Gastrocnemius medialis (tissue), 4 donors: ENCODE measurements around the gene GPC4.

Experiments used
- CTCF ChIP-seq, 5 experiments: fragments of 450-650 bp in 3 of 5; fragments of 200-600 bp in 2 of 5; sonication (generic) in 2 of 5; IDR thresholded peaks in 4 of 5; conservative IDR thresholded peaks in 1 of 5; 1 replicate in 4 of 5; 2 replicates in 1 of 5; pipeline ENCODE4 v1.5.1; 2016 to 2019; ENCODE audit warnings: antibody characterized with exemption in 5 of 5, mild to moderate bottlenecking in 3 of 5, moderate library complexity in 3 of 5
- POLR2A ChIP-seq, 2 donors: fragments of 450-650 bp; IDR thresholded peaks; one replicate each; pipeline ENCODE4 v1.6.1; 2017; ENCODE audit warnings: antibody characterized with exemption in 2 of 2, mild to moderate bottlenecking in 2 of 2, moderate library complexity in 2 of 2

GRCh38 chrX:133254666-133255065 is 160.6 kb downstream of the GPC4 start:
- TF ChIP-seq CTCF (IDR thresholded peaks at IDR 0.05 in 4 of 5, conservative IDR thresholded peaks at IDR 0.05 in 1 of 5) (no peak), POLR2A (IDR thresholded peaks at IDR 0.05) (no peak)
